MG63 (cell line): ENCODE results near the gene SMIM36. TPM values are rescaled to one million over a fixed set of nuclear protein-coding genes. Genes with fewer than 3 reads are reported as not detected.
"Not testable (repeated sequence)": the region's sequence is repeated elsewhere in the genome, so short reads cannot be mapped to it uniquely, and the experiment has no call there.

Experiments used
- DNase-seq: peaks from one replicate; pipeline ENCODE4 v3.0.0-alpha.2; 2020
- H3K27me3 ChIP-seq: fragments of 250-450 bp; sonication (Bioruptor Pico); 2 replicates; pipeline ENCODE4 v1.5.1; 2020; ENCODE audit warnings: mild to moderate bottlenecking, moderate library complexity
- H3K36me3 ChIP-seq: fragments of 250-450 bp; sonication (Bioruptor Pico); 2 replicates; pipeline ENCODE4 v1.5.1; 2020; ENCODE audit warnings: mild to moderate bottlenecking, moderate library complexity
- H3K4me3 ChIP-seq: fragments of 250-450 bp; sonication (Bioruptor Pico); 2 replicates; pipeline ENCODE4 v1.5.1; 2020; ENCODE audit warnings: mild to moderate bottlenecking, moderate library complexity
- H3K9me3 ChIP-seq: fragments of 250-450 bp; sonication (Bioruptor Pico); 2 replicates; pipeline ENCODE4 v1.5.1; 2020; ENCODE audit warnings: mild to moderate bottlenecking, moderate library complexity
- total RNA-seq: library from RNA; depleted of rRNA; stranded (reverse); fragments of >200 nt; shearing (Covaris generic); gene quantifications from 2 replicates; pipeline ENCODE4 v1.2.3, GENCODE V29; 2014; ENCODE audit warnings: low replicate concordance

SMIM36 gene
- total RNA-seq, 1 experiment from 2014 or later = not detected

DNA sequence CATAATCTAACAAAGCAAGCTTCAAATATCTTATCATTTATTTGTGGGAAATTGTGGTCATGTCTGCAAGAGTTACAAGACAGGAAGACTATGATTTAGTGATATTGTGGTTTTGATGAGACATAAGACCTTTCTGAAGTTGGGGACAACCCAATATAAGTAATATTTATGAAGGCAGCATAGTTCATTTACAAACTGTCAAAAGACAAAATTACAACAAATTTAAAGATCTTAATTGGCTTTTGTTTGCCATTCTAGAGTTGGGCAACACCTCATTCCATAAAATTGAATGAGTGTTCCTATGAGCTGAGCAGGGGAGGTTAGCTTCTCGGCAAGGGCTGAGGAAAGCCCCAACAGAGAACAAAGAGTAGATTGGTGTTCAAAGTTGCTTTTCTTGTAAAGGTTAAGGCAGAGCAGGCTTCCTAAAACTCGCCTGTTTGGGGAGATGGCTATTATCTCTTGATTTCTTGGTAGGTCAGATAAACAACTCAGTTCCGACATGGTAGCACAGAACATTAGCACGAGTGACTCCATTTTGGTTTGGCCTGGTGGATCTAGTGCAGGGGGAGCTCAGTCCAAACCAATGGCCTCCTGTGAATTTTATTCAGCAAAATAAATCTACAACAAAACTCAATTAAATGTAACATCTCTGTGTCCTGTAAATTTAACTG is 78.8 kb downstream of the SMIM36 start:
- Histone ChIP-seq H3K4me3 (no peak overlapping the region), H3K9me3 (no peaks in the 10 kb centered on the region), H3K27me3 (no peaks in the 10 kb centered on the region), H3K36me3 (no peaks in the 10 kb centered on the region)
- DNase-seq = no peak

DNA sequence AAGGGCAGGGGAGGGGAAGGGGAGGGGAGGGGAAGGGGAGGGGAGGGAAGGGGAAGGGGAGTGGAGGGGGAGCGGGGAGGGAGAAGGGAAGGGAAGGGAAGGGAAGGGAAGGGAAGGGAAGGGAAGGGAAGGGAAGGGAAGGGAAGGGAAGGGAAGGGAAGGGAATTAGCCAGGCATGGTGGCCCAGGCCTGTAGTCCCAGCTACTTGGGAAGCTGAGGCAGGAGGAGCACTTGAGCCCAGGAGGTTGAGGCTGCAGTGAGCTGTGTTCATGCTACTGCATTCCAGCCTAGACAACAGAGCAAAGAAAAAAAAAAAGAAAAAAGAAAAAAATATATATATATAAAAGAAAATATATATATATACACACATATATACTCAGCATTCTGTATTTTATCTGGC is 79.3 kb downstream of the SMIM36 start:
- H3K27me3 ChIP-seq, DNase-seq, H3K36me3 ChIP-seq, H3K9me3 ChIP-seq, H3K4me3 ChIP-seq: not testable (repeated sequence)

DNA sequence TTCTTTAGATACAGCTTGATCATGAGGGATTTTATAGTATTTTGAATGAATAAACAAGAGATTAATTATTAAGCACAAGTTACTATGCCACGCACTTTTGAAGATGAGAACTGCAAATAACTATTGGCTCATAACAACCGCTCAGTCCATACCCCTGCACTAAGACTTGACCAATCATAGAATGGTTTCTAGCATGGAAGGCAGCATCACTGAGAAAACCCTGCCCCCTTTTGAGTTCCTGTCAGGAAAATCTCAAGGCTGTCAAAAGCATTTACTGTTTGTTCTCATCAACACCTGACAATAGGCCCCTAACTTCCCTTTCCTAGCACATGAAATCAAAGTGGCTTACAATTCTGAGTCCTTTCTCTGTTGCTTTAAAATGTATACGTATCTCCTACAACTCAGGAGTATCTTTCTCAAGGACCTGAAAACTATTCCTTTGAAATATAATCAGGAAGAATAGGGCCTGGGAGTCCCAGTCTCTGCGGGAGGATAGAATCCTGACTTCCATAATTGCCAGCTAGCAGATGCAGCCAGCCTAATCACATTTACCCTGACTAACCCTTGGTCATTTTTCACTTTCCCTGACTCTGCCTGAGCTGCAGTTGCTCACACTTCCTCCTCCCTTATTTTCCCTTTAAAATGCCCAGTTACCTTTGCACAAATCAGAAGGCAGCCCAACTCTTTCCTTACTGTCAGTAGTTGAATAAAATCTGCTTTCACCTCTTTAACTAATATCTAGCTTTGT is 80.5 kb downstream of the SMIM36 start:
- DNase-seq = no peak
- Histone ChIP-seq H3K36me3 (no peaks in the 10 kb centered on the region), H3K9me3 (no peaks in the 10 kb centered on the region), H3K4me3 (no peak overlapping the region), H3K27me3 (peaks cover 1% of the 10 kb centered on the region; the same call in 1 of the 2 replicates)

DNA sequence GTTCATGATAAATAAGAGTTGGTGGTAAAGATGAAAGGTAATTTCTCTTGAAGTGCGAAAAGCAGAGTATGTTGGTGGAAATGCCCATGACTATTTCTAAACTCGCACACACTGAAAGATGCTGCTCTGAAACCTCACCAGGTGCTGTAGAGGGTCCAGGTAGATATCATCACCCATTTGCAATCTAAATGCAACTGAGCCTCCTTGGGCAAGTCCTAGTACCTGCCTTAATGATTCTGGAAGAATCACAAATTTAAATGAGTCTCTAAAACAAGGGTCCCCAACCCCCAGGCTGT is 83.7 kb downstream of the SMIM36 start:
- no peak for DNase-seq
- no peaks in the 10 kb centered on the region for H3K9me3 ChIP-seq

DNA sequence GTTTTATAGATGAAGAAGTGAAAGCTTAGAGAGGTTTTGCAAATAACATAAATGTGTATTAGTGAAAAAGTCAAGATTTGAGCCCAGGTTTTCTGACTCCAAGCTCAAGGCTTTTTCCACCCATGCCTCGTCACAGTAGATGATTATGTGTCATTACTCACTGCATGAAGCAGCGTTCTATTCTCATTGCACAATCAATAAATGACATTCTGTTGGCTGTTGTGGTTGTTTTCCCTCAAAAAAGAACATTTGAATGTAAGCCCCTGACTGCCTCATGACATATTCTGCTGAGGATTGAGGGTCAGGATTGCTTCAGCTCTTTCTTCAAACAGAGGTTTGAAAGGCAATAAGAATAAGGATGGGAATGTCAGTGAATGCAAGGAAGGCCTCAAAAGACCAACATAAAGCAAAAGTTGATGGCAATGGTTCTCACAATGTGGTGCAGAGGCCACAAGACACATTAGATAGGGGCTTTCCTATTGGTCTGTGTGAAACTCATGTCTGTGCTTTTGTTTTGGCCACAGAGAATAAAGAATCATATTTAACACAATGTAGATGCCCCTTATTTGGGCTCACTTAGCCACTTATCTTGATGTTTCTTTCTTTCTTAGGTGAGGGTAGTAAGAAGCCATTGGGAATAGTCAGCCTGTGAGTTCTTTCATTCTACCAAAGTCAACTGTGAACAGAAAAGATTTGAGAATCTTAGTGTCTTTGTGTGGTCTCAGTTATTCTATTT is 84.2 kb downstream of the SMIM36 start:
- H3K36me3 ChIP-seq = no peaks in the 10 kb centered on the region
- H3K27me3 ChIP-seq = peaks cover 22% of the 10 kb centered on the region
- no peak overlapping the region for H3K4me3 ChIP-seq
- H3K9me3 ChIP-seq = no peaks in the 10 kb centered on the region
- DNase-seq = no peak

More for the DNA sequence above, 83.7 kb downstream of the SMIM36 start:
- peaks cover 22% of the 10 kb centered on the region for H3K27me3 ChIP-seq
- H3K4me3 ChIP-seq = no peak overlapping the region
- H3K36me3 ChIP-seq = no peaks in the 10 kb centered on the region

DNA sequence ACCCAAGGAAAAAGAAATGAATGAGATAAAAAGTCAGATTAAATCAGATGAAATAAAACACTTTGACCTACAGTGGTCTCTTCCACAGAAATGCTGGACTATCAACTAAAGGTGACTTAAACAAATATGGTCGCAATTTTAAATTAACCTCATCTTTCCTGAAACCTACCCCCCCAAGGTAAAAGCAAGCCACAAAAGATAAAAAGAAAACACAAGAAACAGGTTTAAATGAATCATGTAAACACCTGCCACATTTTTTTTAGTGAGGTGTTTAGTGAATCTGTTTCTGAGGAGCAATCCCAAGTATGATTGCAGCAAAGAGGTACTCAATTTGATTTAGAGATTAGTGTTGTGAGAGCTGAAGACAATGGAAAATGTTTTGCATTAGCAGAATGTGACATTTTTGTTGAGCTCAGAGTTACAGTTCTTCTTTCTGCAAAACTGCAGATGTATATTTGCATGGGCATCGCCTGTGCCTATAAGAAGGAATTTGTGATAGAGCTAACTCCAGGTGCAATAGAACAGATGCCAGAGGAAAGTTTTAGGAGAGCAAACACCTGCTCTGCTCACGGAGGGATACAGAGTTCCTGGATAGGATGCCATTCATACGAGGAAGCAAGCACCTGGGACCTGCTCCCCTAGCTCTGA is 86.2 kb downstream of the SMIM36 start:
- H3K4me3 ChIP-seq = no peak overlapping the region
- H3K27me3 ChIP-seq = peaks cover 22% of the 10 kb centered on the region
- no peaks in the 10 kb centered on the region for H3K9me3 ChIP-seq

DNA sequence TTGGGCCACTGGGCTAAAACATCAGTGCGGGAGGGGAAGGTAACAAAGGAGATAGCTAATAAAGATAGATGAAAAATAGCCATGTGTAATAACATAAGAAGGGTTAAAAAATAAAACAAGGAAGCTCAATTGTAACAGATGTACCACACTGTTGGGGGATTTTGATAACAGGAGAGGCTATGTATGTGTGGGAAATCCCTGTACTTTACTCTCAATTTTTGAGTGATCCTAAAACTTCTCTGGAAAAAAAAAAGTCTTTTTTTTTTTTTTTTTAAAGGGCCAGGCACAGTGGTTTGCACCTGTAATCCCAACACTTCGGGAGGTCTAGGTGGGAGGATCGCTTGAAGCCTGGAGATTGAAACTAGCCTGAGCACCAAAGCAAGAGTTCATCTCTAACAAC is 87.7 kb downstream of the SMIM36 start:
- Histone ChIP-seq H3K27me3 (peaks cover 22% of the 10 kb centered on the region), H3K36me3 (no peaks in the 10 kb centered on the region), H3K4me3 (no peak overlapping the region), H3K9me3 (no peaks in the 10 kb centered on the region)
- no peak for DNase-seq

More for the DNA sequence above, 86.2 kb downstream of the SMIM36 start:
- no peaks in the 10 kb centered on the region for H3K36me3 ChIP-seq
- DNase-seq = no peak

DNA sequence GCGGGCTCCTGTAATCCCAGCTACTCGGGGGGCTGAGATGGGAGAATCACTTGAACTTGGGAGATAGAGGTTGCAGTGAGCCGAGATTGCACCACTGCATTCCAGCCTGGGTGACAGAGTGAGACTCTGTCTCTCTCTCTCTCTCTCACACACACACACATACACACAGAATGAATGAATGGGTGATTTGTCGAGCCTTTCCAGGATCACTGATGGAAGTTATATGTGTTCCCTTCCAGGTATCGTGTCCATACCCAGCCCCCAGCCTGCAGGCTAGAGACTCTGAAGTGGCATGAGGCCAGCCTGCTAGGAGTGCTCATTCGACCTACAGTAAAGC is 88.5 kb downstream of the SMIM36 start:
- H3K9me3 ChIP-seq, H3K4me3 ChIP-seq, H3K36me3 ChIP-seq, DNase-seq: not testable (repeated sequence)
- H3K27me3 ChIP-seq = peaks cover 22% of the 10 kb centered on the region

DNA sequence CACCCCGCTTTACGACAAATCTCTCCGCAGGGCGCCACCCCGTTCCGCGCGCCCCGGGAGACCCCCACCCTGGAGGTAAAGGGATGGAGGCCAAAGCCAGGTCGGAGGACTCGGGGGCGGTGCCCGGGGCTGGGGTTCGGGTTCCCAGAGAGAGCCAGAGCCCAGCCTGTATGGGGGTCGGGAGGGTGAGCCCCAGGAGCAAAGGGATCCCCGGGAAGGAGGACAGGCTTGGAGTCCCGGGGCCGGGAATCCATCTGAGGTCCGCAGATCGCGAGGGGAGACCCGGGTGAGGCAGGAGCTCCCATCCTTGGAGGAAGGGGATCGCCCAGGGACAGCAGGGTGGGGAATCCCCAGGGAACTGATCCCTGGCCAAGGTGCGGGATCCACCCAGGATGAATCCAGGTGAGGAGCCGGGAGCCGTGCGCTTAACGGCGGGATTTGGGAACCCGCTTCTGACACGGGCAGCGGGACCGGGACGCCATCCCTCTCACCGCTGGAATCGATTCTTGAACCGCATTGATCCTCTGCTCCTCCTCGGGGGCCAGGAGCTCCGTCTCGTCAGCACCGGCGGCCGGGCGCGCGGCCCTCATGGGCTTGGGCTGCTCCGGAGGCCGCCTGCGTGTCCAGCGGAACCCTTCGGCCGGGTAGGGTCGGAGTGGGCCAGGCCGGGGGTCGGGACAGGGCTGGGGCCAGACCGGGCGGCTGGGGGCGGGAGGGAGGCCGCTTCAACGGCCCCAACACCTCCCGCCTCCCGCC is 89.9 kb downstream of the SMIM36 start, which contains the start of gene MMD:
MMD (minus strand) TSS at position 657 of the 756 bp plus-strand sequence; CDS start at position 517, 140 bp downstream.
- DNase-seq = no peak
- Histone ChIP-seq H3K27me3 (peaks cover 22% of the 10 kb centered on the region), H3K4me3 (peak within 1 kb of the TSS; percentile 82), H3K36me3 (no peaks in the 10 kb centered on the region), H3K9me3 (no peaks in the 10 kb centered on the region)

DNA sequence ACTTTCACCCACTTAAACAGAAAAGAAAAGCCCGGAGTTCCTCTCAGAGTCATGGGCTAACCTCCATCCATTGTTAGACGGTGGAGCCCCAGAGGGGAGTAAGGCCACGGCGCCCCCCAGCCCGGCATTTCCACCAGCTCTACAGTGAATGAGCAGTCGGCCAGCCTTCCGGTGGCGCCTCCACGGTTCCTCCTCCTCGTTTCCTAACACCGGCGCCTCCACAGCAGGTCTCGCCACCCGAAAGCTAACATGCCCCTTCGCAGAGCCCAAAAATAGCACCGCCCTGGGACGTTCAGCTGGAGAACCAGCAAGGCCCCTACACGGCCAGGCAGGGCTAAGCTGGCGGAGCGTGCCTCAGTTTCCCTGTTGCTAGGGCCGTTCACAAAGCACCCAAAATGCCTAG is 90.5 kb downstream of the SMIM36 start:
- Histone ChIP-seq H3K27me3 (peaks cover 21% of the 10 kb centered on the region), H3K36me3 (no peaks in the 10 kb centered on the region), H3K4me3 (peak overlapping the region; percentile 82), H3K9me3 (no peaks in the 10 kb centered on the region)
- peak; percentile 18 for DNase-seq

DNA sequence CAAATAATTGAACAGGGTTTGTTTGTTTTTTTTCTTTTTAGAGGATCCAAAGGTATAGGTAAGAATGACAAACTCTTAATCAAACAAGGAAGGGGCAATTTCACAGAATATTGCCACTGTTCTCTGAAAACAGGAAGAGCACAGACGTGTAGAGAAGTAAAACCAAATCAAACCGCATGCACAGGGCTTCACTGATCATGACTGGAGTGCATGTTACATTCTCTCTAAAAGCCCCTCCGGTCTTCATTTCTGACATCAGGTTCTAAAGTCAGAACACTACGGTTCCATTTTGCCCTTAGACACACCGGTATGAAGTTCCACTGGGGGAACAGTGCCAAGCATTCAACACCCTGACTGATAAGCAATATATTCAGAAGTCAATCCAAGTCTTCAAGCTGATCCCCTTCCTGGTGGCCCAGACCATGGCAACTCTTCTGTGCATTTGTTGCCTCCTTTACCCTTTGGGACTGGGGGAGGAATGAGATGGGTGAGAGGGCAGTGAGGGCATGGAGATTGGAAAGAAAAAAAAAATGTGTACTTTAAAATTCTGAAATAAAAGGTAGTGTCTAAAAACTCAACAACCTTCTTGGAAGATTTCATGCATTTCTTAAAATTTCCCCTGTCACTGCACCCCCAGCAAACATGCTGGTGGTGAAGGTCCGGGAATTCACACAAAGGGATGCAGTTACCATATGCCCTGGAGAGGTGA is 91.0 kb downstream of the SMIM36 start:
- Histone ChIP-seq H3K36me3 (no peaks in the 10 kb centered on the region), H3K4me3 (peak overlapping the region; percentile 82), H3K9me3 (no peaks in the 10 kb centered on the region), H3K27me3 (peaks cover 17% of the 10 kb centered on the region)
- DNase-seq = no peak

DNA sequence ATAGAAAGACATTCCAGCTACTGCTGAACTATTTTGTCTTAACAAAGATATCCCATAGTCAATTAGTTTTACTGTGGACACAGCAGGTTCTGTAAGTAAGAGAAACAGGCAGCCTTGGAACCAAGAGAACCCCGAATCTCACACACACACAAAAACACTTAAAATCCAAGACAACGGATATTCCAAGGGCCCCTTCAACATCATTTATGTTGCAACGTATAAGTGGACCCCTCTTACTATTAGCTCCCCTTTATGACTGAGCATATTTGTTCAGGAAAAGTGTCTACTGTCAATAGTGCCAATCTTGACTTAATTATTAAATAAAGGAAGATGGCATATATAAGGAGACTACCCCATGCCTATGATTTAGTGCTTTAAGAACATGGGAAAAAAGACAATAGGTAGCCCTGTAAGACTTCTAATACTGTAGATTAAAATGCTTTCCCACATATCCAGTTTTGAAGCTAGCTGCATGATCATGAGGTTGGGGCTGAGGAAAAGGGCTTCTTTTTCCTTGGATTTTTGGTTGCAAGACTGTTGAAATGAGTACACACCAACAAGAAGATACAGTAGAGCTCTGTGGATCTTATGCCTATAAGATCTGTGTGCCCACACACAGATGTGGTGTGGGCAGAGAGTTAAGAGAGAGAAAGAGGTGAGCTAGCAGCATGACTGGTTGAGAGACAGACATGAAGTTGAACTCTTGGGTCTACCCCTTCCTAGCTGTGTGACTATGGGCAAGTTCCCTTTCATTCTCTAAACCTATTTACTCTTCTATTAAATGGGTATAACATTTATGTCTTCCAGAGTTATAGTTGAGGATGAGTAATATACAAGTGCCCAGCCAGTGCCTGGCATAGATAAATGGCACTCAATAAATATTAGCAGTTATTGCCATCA is 92.6 kb downstream of the SMIM36 start:
- H3K4me3 ChIP-seq = no peak overlapping the region
- peaks cover 5% of the 10 kb centered on the region for H3K27me3 ChIP-seq
- no peak for DNase-seq
- no peaks in the 10 kb centered on the region for H3K9me3 ChIP-seq
- H3K36me3 ChIP-seq = no peaks in the 10 kb centered on the region

DNA sequence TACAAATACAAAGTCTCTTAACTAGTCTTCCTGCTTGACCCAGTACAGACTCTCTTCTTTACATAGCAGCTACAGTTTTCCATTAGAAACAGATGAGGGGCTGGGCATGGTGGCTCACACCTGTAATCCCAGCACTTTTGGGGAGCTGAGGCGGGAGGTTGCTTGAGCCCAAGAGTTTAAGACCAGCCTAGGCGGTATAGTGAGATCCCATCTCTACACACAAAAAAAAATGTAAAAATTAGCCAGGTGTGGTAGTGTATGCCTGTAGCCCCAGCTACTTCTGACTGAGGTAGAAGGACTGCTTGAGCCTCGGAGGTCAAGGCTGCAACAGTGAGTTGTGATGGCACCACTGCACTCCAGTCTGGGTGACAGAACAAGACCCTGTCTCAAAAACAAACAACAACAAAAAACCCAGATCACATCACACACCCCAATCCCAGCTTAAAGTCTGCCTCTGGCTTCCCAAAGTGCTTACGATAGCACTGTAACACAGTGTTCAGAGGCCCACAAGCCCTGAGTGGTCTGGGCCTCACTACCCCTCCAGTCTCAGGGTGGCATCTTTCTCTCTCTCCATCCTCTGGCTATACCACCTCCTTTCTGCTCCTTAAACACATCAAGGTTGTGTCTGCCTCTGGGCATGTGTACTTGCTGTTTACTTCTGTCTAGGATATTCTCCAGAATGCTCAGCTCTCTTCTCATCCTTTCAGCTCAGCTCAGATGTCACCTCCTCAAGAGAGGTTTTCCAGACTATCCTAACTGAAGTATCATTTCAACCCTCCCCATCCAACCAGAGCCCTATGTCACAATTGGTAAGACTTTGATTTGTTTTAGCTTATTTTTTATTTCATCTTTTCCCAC is 93.6 kb downstream of the SMIM36 start:
- Histone ChIP-seq H3K36me3 (no peaks in the 10 kb centered on the region), H3K4me3 (no peak overlapping the region), H3K9me3 (no peaks in the 10 kb centered on the region), H3K27me3 (no peaks in the 10 kb centered on the region; the same call in 1 of the 2 replicates)
- no peak for DNase-seq

DNA sequence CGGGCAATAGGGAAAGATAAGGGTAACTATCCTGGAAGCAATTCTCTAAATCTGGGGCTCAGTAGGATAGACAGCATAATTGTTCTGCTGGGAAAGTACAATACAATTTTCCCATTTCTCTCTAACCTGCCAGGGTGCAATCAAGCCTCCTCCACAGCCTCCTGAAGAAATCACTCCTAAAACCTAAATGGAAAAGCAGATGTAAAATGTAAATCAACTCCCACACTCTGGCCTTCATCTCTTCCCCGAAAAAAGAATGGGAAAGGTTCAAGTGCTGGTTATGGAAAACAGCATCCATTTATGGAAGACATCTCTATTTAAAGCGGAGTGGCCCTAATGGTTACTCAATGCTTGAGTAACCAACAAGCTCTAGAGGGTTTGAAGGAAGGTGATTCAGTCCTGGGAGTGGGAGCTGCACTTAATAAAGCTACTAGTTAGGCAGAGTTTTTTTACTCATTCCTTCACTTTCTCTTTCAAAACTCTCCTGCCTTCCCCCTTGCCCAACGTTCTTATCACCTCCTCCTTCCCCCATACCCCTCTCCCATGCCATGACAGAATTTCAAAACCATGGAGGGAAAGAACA is 94.7 kb downstream of the SMIM36 start:
- H3K9me3 ChIP-seq = no peaks in the 10 kb centered on the region
- no peaks in the 10 kb centered on the region for H3K36me3 ChIP-seq
- no peaks in the 10 kb centered on the region for H3K27me3 ChIP-seq
- DNase-seq = no peak
- H3K4me3 ChIP-seq = no peak overlapping the region
